H1 (cell line): ENCODE data around the gene PHTF1. TPM values are rescaled to one million over a fixed set of nuclear protein-coding genes. Genes with fewer than 3 reads are reported as not detected.

Experiments
- CTCF ChIA-PET: fragments of 300-600 bp; sonication (Branson Sonifier 250); formaldehyde crosslinking; loops from one replicate; lab custom pipeline; 2021; ENCODE audit not compliant: partially characterized antibody; lab: Charles Lee
- POLR2A ChIA-PET: fragments of 300-600 bp; sonication (Branson Sonifier 250); formaldehyde crosslinking; loops from one replicate; lab custom pipeline; 2021; ENCODE audit warnings: inconsistent platforms; ENCODE audit not compliant: partially characterized antibody; lab: Charles Lee
- DNase-seq, 2 experiments: peaks; one replicate each; pipeline versions ENCODE4 v3.0.0 to v3.0.0-alpha.2; 2010 to 2022; ENCODE audit warnings: low spot score in 2 of 2, low read depth in 1 of 2, mixed read lengths in 1 of 2
- FAIRE-seq: peaks from 2 replicates; lab custom pipeline; 2011; peaks lifted over from hg19 to GRCh38; lab: Jason Lieb, UNC
- H2AFZ ChIP-seq: 2 replicates; pipeline ENCODE4 v1.8.1; 2012; ENCODE audit warnings: low read length, inconsistent platforms
- H2AK5ac ChIP-seq: 2 replicates; pipeline ENCODE4 v1.6.1; 2013; ENCODE audit warnings: low read depth, low read length
- H2BK120ac ChIP-seq: replicated peaks from 2 replicates; pipeline ENCODE3; 2013; ENCODE audit warnings: low read depth, low read length, inconsistent platforms
- H2BK12ac ChIP-seq: 2 replicates; pipeline ENCODE4 v1.6.1; 2013; ENCODE audit warnings: low read depth, low read length
- H2BK15ac ChIP-seq: 2 replicates; pipeline ENCODE4 v1.6.1; 2013; ENCODE audit warnings: low read length
- H2BK20ac ChIP-seq: 2 replicates; pipeline ENCODE4 v1.6.1; 2013; ENCODE audit warnings: low read length
- H2BK5ac ChIP-seq: 2 replicates; pipeline ENCODE4 v1.6.1; 2013; ENCODE audit warnings: low read depth, low read length
- H3K14ac ChIP-seq: 2 replicates; pipeline ENCODE4 v1.6.1; 2013; ENCODE audit warnings: inconsistent platforms; ENCODE audit not compliant: insufficient read length
- H3K18ac ChIP-seq: 2 replicates; pipeline ENCODE4 v1.6.1; 2013; ENCODE audit warnings: low read length; ENCODE audit errors: extremely low read depth
- H3K23ac ChIP-seq: 2 replicates; pipeline ENCODE4 v1.6.1; 2013; ENCODE audit warnings: inconsistent platforms; ENCODE audit not compliant: insufficient read length
- H3K23me2 ChIP-seq: 2 replicates; pipeline ENCODE4 v1.6.1; 2013; ENCODE audit warnings: low read depth, low read length
- H3K27ac ChIP-seq: 2 replicates; pipeline ENCODE4 v1.6.1; 2011; ENCODE audit warnings: low read depth, low read length, inconsistent platforms
- H3K27me3 ChIP-seq, 4 experiments: replicated peaks in 1 of 4; 1 replicate in 1 of 4; 2 replicates in 3 of 4; pipeline versions ENCODE4 v1.6.1 to v1.8.1; 2011 to 2013; ENCODE audit warnings: low read length in 3 of 4, mild to moderate bottlenecking in 3 of 4, inconsistent platforms in 2 of 4, mixed read lengths in 2 of 4, moderate library complexity in 1 of 4; ENCODE audit not compliant: control insufficient read depth in 3 of 4, insufficient read depth in 3 of 4; ENCODE audit errors: extremely low read depth in 1 of 4
- H3K36me3 ChIP-seq, 4 experiments: 2 replicates each; pipeline versions ENCODE4 v1.6.1 to v1.8.1; 2011 to 2013; ENCODE audit warnings: mild to moderate bottlenecking in 4 of 4, low read length in 3 of 4, moderate library complexity in 2 of 4, control low read depth in 1 of 4, inconsistent platforms in 1 of 4; ENCODE audit not compliant: insufficient read depth in 4 of 4, control insufficient read depth in 2 of 4
- H3K4ac ChIP-seq: replicated peaks from 2 replicates; pipeline ENCODE3; 2013; ENCODE audit warnings: low read length, low read depth, mixed read lengths, inconsistent platforms; ENCODE audit not compliant: insufficient read length
- H3K4me1 ChIP-seq, 4 experiments: replicated peaks in 1 of 4; 1 replicate in 1 of 4; 2 replicates in 3 of 4; pipeline versions ENCODE4 v1.6.1 to v1.8.1; 2011 to 2013; ENCODE audit warnings: low read length in 3 of 4, inconsistent platforms in 2 of 4, mixed read lengths in 1 of 4; ENCODE audit not compliant: insufficient read depth in 4 of 4, control insufficient read depth in 3 of 4
- H3K4me2 ChIP-seq, 2 experiments: 2 replicates each; pipeline versions ENCODE4 v1.6.1 to v1.8.1; 2011 to 2013; ENCODE audit warnings: low read depth in 2 of 2, low read length in 2 of 2, control low read depth in 1 of 2, inconsistent platforms in 1 of 2, mild to moderate bottlenecking in 1 of 2; ENCODE audit not compliant: insufficient read depth in 1 of 2
- H3K4me3 ChIP-seq, 4 experiments: fragments of 200-600, 300-600 bp in 1 of 4; sonication (generic), shearing (Covaris generic), sonication (Bioruptor Twin) in 1 of 4; 2 replicates each; pipeline versions ENCODE4 v1.5.1 to v1.8.1; 2011 to 2016; ENCODE audit warnings: low read length in 4 of 4, low read depth in 3 of 4, control low read depth in 2 of 4, inconsistent platforms in 2 of 4, mild to moderate bottlenecking in 2 of 4, mixed read lengths in 1 of 4, moderate library complexity in 1 of 4; ENCODE audit not compliant: insufficient read depth in 2 of 4; ENCODE audit errors: extremely low read depth in 1 of 4
- H3K56ac ChIP-seq: replicated peaks from 2 replicates; pipeline ENCODE3; 2013; ENCODE audit warnings: low read depth, mild to moderate bottlenecking, mixed read lengths, low read length, inconsistent platforms; ENCODE audit not compliant: insufficient read length
- H3K79me1 ChIP-seq: 2 replicates; pipeline ENCODE4 v1.6.1; 2013; ENCODE audit warnings: low read depth, low read length, control low read depth
- H3K79me2 ChIP-seq, 2 experiments: 2 replicates each; pipeline versions ENCODE4 v1.6.1 to v1.8.1; 2012 to 2013; ENCODE audit warnings: low read length in 2 of 2, mild to moderate bottlenecking in 2 of 2, inconsistent platforms in 1 of 2; ENCODE audit not compliant: insufficient read depth in 2 of 2, control insufficient read depth in 1 of 2
- H3K9ac ChIP-seq, 4 experiments: replicated peaks in 1 of 4; 1 replicate in 1 of 4; 2 replicates in 3 of 4; pipeline versions ENCODE4 v1.6.1 to v1.8.1; 2011 to 2013; ENCODE audit warnings: low read depth in 3 of 4, low read length in 3 of 4, control low read depth in 2 of 4, mild to moderate bottlenecking in 2 of 4, moderate library complexity in 2 of 4, inconsistent platforms in 1 of 4; ENCODE audit errors: extremely low read depth in 1 of 4
- H3K9me3 ChIP-seq, 2 experiments: 2 replicates each; pipeline versions ENCODE4 v1.6.1 to v1.8.1; 2012 to 2013; ENCODE audit warnings: mild to moderate bottlenecking in 2 of 2, moderate library complexity in 2 of 2, control low read depth in 1 of 2, inconsistent platforms in 1 of 2, low read depth in 1 of 2, low read length in 1 of 2, mixed read lengths in 1 of 2; ENCODE audit not compliant: insufficient read depth in 2 of 2
- H4K20me1 ChIP-seq, 2 experiments: replicated peaks in 1 of 2; 2 replicates each; pipeline versions ENCODE3 to v1.8.1; 2011 to 2013; ENCODE audit warnings: inconsistent platforms in 2 of 2, low read length in 2 of 2, mild to moderate bottlenecking in 1 of 2; ENCODE audit not compliant: insufficient read depth in 2 of 2, control insufficient read depth in 1 of 2
- H4K5ac ChIP-seq: 2 replicates; pipeline ENCODE4 v1.6.1; 2013; ENCODE audit warnings: low read length, low read depth, mixed read lengths, inconsistent platforms; ENCODE audit not compliant: insufficient read length
- H4K8ac ChIP-seq: 2 replicates; pipeline ENCODE4 v1.8.0; 2013; ENCODE audit warnings: mild to moderate bottlenecking, moderate library complexity, low read length, inconsistent platforms; ENCODE audit not compliant: insufficient read depth; ENCODE audit errors: extremely low read depth
- H4K91ac ChIP-seq: replicated peaks from 2 replicates; pipeline ENCODE3; 2013; ENCODE audit warnings: low read length, mixed read lengths, inconsistent platforms; ENCODE audit not compliant: insufficient read length
- BRCA1 ChIP-seq: IDR thresholded peaks from 2 replicates; pipeline ENCODE4 v1.6.1; 2012; ENCODE audit warnings: low read depth, low read length, improper control_type of control experiment
- EGR1 ChIP-seq: IDR thresholded peaks from 2 replicates; pipeline ENCODE4 v1.6.1; 2011; ENCODE audit warnings: low read depth, low read length, borderline replicate concordance
- SIRT6 ChIP-seq: IDR thresholded peaks from one replicate; pipeline ENCODE4 v1.7.1; 2012; ENCODE audit warnings: low read length, inconsistent platforms
- SUZ12 ChIP-seq: fragments of 200-600 bp; sonication (generic); IDR thresholded peaks from 2 replicates; pipeline ENCODE4 v1.6.1; 2012; ENCODE audit warnings: mild to moderate bottlenecking, inconsistent platforms, low read length, moderate library complexity, mixed read lengths
- WGBS, 2 experiments: shearing (Covaris generic) in 1 of 2; methylation state at CpG; one replicate each; pipeline versions ENCODE4 v1.1.6 to v1.1.7; 2013 to 2015; ENCODE audit warnings: low lambda C conversion rate in 2 of 2, mixed read lengths in 2 of 2, inconsistent platforms in 1 of 2, low coverage in 1 of 2, missing lambda C conversion rate in 1 of 2; ENCODE audit not compliant: insufficient replicate concordance in 2 of 2, insufficient coverage in 1 of 2, insufficient read length in 1 of 2; ENCODE audit errors: extremely low coverage in 1 of 2, missing lambda C conversion rate in 1 of 2; 5-methylcytosine and 5-hydroxymethylcytosine counted together
- polyA plus RNA-seq, 7 experiments: library from polyadenylated mRNA; depleted of rRNA in 3 of 7; stranded (reverse) in 5 of 7; unstranded in 2 of 7; fragments of >200 nt in 5 of 7; fragments of 200-250 nt in 2 of 7; gene quantifications; 1 replicate in 5 of 7; 2 replicates in 1 of 7; 4 replicates in 1 of 7; pipeline versions ENCODE4 v1.2.1 to v1.2.3, GENCODE V29; 2011 to 2013; ENCODE audit warnings: missing spikeins in 2 of 7, mixed read lengths in 2 of 7
- total RNA-seq: library from RNA; stranded (reverse); fragmentation: NEBNext Ultra II Directional; extraction: Animal tissue kit (Norgen Biotek cat#: 25700); gene quantifications from 2 replicates; pipeline ENCODE4 v1.2.1, GENCODE V29; 2021

PHTF1 gene
- total and polyA plus RNA-seq, 2 of the 8 experiments (the other 6 are each of a cell fraction or from before 2014, with no cell fraction given): 9.1 to 26.9 TPM

- DNase-seq (no peak), FAIRE-seq (no peak)
- no peaks in the 10 kb centered on the region for H3K36me3 ChIP-seq
- H3K79me1 ChIP-seq: no peaks in the 10 kb centered on the region
- no peak overlapping the region for H4K5ac ChIP-seq
- no peak overlapping the region for H3K56ac ChIP-seq
- H4K20me1 ChIP-seq: no peaks in the 10 kb centered on the region
- WGBS, 2 experiments: 86% methylated on average over 1 of the region's 1 CpG; no CpG with 5 or more reads in 1 of the 2 experiments
- H3K4ac ChIP-seq: no peak overlapping the region
- H3K14ac ChIP-seq: no peak overlapping the region
- H3K4me2 ChIP-seq: no peak overlapping the region
- no peaks in the 10 kb centered on the region for H3K9me3 ChIP-seq
- no peak overlapping the region for H2AK5ac ChIP-seq
- no peak overlapping the region for H2BK120ac ChIP-seq
- H2BK15ac ChIP-seq: no peak overlapping the region
- no peaks in the 10 kb centered on the region for H3K27me3 ChIP-seq
- CTCF ChIA-PET: no interaction called here
- no peak overlapping the region for H3K23ac ChIP-seq
- H3K4me3 ChIP-seq: no peak overlapping the region
- no peak overlapping the region for H2BK5ac ChIP-seq
- no peak overlapping the region for H3K9ac ChIP-seq
- H2BK20ac ChIP-seq: no peak overlapping the region
- no peak overlapping the region for H3K27ac ChIP-seq
- H4K8ac ChIP-seq: no peak overlapping the region
- H2BK12ac ChIP-seq: no peak overlapping the region
- TF ChIP-seq SUZ12 (no peak), BRCA1 (no peak), EGR1 (no peak), SIRT6 (no peak)
- no peak overlapping the region for H4K91ac ChIP-seq
- H3K79me2 ChIP-seq: no peaks in the 10 kb centered on the region
- H2AFZ ChIP-seq: no peak overlapping the region
- H3K4me1 ChIP-seq: no peaks in the 10 kb centered on the region
- POLR2A ChIA-PET: no interaction called here
- H3K18ac ChIP-seq: no peak overlapping the region
- H3K23me2 ChIP-seq: no peaks in the 10 kb centered on the region
Observed at GRCh38 chr1:113647164-113647563, 112.1 kb downstream of the PHTF1 start.

Other genes starting within 250 kb of the PHTF1 start
- gene RSBN1, start 53.0 kb upstream of the PHTF1 start, total RNA-seq: 16.4 and 17.6 TPM in 2 replicates
- 3.9 and 4.2 TPM in 2 replicates for gene RSBN1, start 53.0 kb upstream of the PHTF1 start, polyA plus RNA-seq (2011; rRNA removed)
- not detected in 2 replicates for gene PTPN22, start 112.2 kb upstream of the PHTF1 start, total RNA-seq
- gene PTPN22, start 112.2 kb upstream of the PHTF1 start, polyA plus RNA-seq (2011; rRNA removed): not detected in 2 replicates
- 0.11 and 0.32 TPM in 2 replicates for gene BCL2L15, start 128.1 kb upstream of the PHTF1 start, total RNA-seq
- 0.22 and 0.36 TPM in 2 replicates for gene BCL2L15, start 128.1 kb upstream of the PHTF1 start, polyA plus RNA-seq (2011; rRNA removed)
- 8.9 and 11.7 TPM in 2 replicates for gene AP4B1, start 145.3 kb upstream of the PHTF1 start, total RNA-seq
- gene AP4B1, start 145.3 kb upstream of the PHTF1 start, polyA plus RNA-seq (2011; rRNA removed): 7.5 and 9.0 TPM in 2 replicates
- 11.0 TPM in 2 replicates for gene DCLRE1B, start 145.8 kb upstream of the PHTF1 start, total RNA-seq
- gene DCLRE1B, start 145.8 kb upstream of the PHTF1 start, polyA plus RNA-seq (2011; rRNA removed): 5.5 and 7.8 TPM in 2 replicates
- gene HIPK1, start 169.8 kb upstream of the PHTF1 start, total RNA-seq: 63.0 and 64.3 TPM in 2 replicates
- 40.4 and 46.2 TPM in 2 replicates for gene HIPK1, start 169.8 kb upstream of the PHTF1 start, polyA plus RNA-seq (2011; rRNA removed)
- gene OLFML3, start 220.0 kb upstream of the PHTF1 start, total RNA-seq: 55.3 and 56.0 TPM in 2 replicates
- 72.1 and 72.3 TPM in 2 replicates for gene OLFML3, start 220.0 kb upstream of the PHTF1 start, polyA plus RNA-seq (2011; rRNA removed)